ACC112 (cell line): ENCODE results near the gene POLL.
A peak's percentile ranks its signal among the peaks of the same experiment; 100 is the strongest.
"Not testable (repeated sequence)": the region's sequence is repeated elsewhere in the genome, so short reads cannot be mapped to it uniquely, and the experiment has no call there.

Source experiments
- H2AFZ ChIP-seq: fragments of 200-600 bp; sonication (generic); one replicate; pipeline ENCODE4 v1.6.0; 2017; ENCODE audit warnings: antibody characterized with exemption, low read length; ENCODE audit not compliant: unreplicated experiment
- H3K27ac ChIP-seq: fragments of 200-600 bp; sonication (generic); 2 replicates; pipeline ENCODE4 v1.5.1; 2014; ENCODE audit warnings: low read depth, mild to moderate bottlenecking, antibody characterized with exemption, low read length, moderate library complexity
- H3K27me3 ChIP-seq: fragments of 200-600 bp; sonication (generic); 2 replicates; pipeline ENCODE4 v1.6.1; 2014; ENCODE audit warnings: mild to moderate bottlenecking, antibody characterized with exemption, low read length, moderate library complexity, mixed read lengths; ENCODE audit not compliant: insufficient read depth
- H3K36me3 ChIP-seq: fragments of 200-600 bp; sonication (generic); 2 replicates; pipeline ENCODE4 v1.6.1; 2016; ENCODE audit warnings: mild to moderate bottlenecking, antibody characterized with exemption, low read length, moderate library complexity, mixed read lengths; ENCODE audit not compliant: insufficient read depth
- H3K4me1 ChIP-seq: fragments of 200-600 bp; sonication (generic); one replicate; pipeline ENCODE4 v1.6.1; 2016; ENCODE audit warnings: low read length, mixed read lengths; ENCODE audit not compliant: insufficient read depth, unreplicated experiment, control insufficient read depth
- H3K4me3 ChIP-seq: fragments of 200-600 bp; sonication (generic); 2 replicates; pipeline ENCODE4 v1.5.1; 2014; ENCODE audit warnings: mild to moderate bottlenecking, low read depth, low read length
- H3K79me2 ChIP-seq: fragments of 200-600 bp; sonication (generic); one replicate; pipeline ENCODE4 v1.6.0; 2016; ENCODE audit warnings: low read length; ENCODE audit not compliant: control insufficient read depth, unreplicated experiment, insufficient read depth

The POLL gene

GRCh38 chr10:101609481-101609880 is 21.4 kb upstream of the POLL start:
- Histone ChIP-seq H3K79me2 (no peaks in the 10 kb centered on the region), H3K4me1 (peaks cover 15% of the 10 kb centered on the region), H3K27ac (no peak overlapping the region), H3K27me3 (no peaks in the 10 kb centered on the region), H3K36me3 (no peaks in the 10 kb centered on the region; the same call in none of the 2 replicates), H3K4me3 (no peak overlapping the region), H2AFZ (no peak overlapping the region)

DNA sequence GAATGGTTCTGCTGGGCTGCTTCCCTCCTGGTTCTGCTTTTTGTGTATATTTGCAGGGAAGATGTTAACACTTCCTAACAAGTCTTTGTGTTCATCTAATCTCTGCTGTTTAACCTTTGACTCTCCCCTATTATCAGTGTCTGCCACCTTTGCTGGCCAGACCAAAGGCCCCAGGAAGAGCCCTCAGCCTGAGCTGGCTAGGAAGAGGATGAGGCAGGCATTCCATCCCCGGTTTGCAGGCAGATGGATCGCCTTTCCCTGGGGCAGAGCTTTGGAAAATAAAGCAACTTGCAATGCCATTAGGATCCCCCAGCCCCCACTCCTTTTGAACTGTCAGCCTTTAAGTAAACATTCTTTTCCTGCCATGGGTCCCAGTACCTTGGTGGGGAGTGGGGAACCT is 19.1 kb upstream of the POLL start:
- Histone ChIP-seq H3K79me2 (no peaks in the 10 kb centered on the region), H2AFZ (no peak overlapping the region), H3K27me3 (no peaks in the 10 kb centered on the region), H3K4me1 (peaks cover 15% of the 10 kb centered on the region), H3K36me3 (no peaks in the 10 kb centered on the region; the same call in none of the 2 replicates), H3K27ac (no peak overlapping the region), H3K4me3 (no peak overlapping the region)

DNA sequence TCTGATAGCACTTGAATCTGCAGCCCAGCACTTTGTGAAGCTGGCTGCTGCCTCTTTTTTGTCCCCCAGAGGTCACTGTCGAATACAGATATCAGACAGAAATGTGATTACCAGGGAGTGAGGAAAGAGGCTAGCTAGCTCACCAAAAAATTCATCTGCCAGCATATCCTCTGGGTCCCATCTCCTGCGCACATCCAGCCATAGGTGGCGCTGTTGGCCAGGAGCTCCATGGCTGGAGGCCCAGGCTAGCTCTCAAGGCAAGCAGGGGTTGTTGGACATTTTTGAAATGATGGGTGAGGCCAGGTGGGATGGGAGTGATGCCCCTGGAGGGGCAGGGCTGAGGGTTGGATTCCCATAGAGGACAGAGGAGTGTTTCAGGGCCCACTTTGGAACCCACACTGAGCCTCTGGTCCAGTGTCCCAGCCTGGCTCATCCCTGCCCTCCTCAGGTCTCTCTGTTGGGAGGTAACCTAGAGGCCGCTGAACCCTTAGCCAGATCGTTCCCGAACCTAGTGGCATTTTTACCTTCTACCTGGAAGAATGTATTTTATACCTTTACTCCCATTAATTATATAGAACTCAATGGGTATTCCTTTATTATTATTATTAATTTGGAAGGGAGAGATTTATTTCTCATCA is 14.8 kb upstream of the POLL start:
- Histone ChIP-seq H3K36me3 (no peaks in the 10 kb centered on the region; the same call in 1 of the 2 replicates), H3K79me2 (no peaks in the 10 kb centered on the region), H3K27me3 (no peaks in the 10 kb centered on the region), H2AFZ (no peak overlapping the region), H3K27ac (no peak overlapping the region), H3K4me3 (no peak overlapping the region), H3K4me1 (no peaks in the 10 kb centered on the region)

DNA sequence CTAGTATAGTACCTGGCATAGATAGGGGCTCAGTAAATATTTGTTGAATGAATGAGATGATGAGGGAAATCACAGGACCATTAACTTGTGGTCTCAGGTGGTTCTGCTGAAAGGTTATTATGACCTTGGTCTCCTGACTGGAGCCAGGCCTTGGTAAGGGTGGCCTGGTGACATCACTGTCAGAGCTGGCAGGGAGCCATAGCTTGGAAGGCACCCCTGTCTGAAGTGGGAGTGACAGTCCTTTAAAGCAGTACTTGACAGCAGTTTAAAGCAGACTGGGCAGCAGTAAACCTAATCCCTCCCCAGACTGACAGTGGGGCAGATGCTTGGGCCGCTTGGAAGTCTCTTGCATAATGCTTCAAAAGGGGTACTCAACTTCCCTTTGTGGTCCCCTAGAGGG is 13.5 kb upstream of the POLL start:
- Histone ChIP-seq H3K4me1 (no peaks in the 10 kb centered on the region), H2AFZ (no peak overlapping the region), H3K27ac (no peak overlapping the region), H3K36me3 (no peaks in the 10 kb centered on the region; the same call in 1 of the 2 replicates), H3K4me3 (no peak overlapping the region), H3K79me2 (no peaks in the 10 kb centered on the region), H3K27me3 (no peaks in the 10 kb centered on the region)

- Histone ChIP-seq H3K4me1 (no peaks in the 10 kb centered on the region), H3K36me3 (no peaks in the 10 kb centered on the region), H3K4me3 (no peak overlapping the region), H2AFZ (no peak overlapping the region), H3K27ac (no peak overlapping the region), H3K79me2 (no peaks in the 10 kb centered on the region), H3K27me3 (no peaks in the 10 kb centered on the region)
These were observed 9.2 kb upstream of the POLL start for GRCh38 chr10:101597091-101597900.

DNA sequence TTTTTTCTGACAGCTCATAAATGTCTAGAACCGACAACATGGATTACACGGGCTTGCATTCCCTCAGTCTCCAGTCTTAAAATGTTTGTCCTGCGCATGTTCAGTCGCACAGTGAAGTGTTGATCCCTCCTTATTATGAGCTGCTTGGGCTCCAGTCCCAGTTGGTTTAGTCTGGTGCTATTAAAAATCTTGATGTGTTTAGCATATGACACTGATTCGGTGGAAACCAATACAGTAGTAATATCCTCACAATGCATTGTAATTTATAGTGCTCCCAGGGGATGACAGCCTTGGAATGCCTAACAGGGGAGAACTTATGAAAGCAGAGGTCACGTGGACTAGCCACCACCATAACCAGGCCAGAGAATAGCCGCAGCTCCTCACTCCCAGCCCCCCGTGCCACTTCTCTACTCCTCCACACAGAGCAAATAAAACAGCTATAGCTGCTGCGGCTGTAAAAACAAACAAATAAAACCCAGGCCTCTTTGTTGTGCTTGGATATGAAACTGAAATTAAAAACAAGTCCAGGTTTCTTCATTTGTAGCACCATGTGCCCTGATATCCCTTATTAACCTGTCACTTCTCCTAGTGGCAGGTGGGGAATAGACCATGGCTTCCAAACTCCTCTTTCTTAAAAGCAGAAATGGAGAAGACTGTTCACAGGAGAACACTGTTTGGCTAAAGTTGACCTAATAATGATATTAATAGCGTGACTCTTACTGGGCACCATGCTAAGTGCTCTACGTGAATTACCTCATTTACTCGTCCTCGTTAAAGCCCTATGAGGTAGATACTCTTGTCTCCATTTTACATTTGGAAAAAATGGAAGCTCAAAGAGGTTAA is 7.8 kb upstream of the POLL start:
- Histone ChIP-seq H3K4me1 (no peaks in the 10 kb centered on the region), H3K36me3 (no peaks in the 10 kb centered on the region), H2AFZ (no peak overlapping the region), H3K79me2 (no peaks in the 10 kb centered on the region), H3K27me3 (no peaks in the 10 kb centered on the region), H3K27ac (no peak overlapping the region), H3K4me3 (no peak overlapping the region)

- H3K79me2 ChIP-seq, H3K27ac ChIP-seq, H3K36me3 ChIP-seq, H3K4me3 ChIP-seq, H3K4me1 ChIP-seq, H3K27me3 ChIP-seq, H2AFZ ChIP-seq: not testable (repeated sequence)
These were observed 5.3 kb upstream of the POLL start for GRCh38 chr10:101593331-101593730.

DNA sequence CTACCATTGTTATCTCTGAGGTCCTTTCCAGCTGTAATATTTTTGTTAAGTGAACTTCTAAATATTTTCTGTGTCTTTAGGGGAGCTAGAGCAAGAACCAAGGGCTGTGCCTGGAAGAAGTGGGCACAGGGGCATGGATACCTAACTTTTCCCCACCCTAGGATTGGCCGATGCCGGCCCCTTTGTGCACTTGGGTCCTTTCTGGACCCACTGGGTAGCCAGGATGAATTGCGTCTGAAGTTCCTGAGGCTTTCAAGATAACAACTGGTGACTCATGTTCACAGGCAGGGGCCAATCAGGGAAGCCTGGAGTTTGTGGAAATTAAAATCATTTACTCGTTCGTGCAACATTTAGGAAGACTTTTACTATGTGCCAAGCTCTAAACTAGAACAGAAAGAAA is 822 bp upstream of the POLL start:
- peaks cover under 1% of the 10 kb centered on the region; the same call in 1 of the 2 replicates for H3K36me3 ChIP-seq
- H3K27me3 ChIP-seq, result no peaks in the 10 kb centered on the region
- H3K4me3 ChIP-seq, result peak overlapping the region; percentile 100
- peaks cover 7% of the 10 kb centered on the region for H3K4me1 ChIP-seq
- H3K27ac ChIP-seq, result no peak overlapping the region
- peak overlapping the region; percentile 90 for H2AFZ ChIP-seq
- peaks cover 14% of the 10 kb centered on the region for H3K79me2 ChIP-seq

GRCh38 chr10:101585841-101586240 is 2.2 kb downstream of the POLL start:
- peaks cover 14% of the 10 kb centered on the region for H3K79me2 ChIP-seq
- H3K4me1 ChIP-seq, result peaks cover 7% of the 10 kb centered on the region
- H2AFZ ChIP-seq, result no peak overlapping the region
- H3K4me3 ChIP-seq, result no peak overlapping the region
- peaks cover 3% of the 10 kb centered on the region; the same call in 1 of the 2 replicates for H3K36me3 ChIP-seq
- no peaks in the 10 kb centered on the region for H3K27me3 ChIP-seq
- H3K27ac ChIP-seq, result no peak overlapping the region

- H3K27ac ChIP-seq, result no peak overlapping the region
- H3K4me3 ChIP-seq, result no peak overlapping the region
- no peaks in the 10 kb centered on the region for H3K79me2 ChIP-seq
- no peaks in the 10 kb centered on the region for H3K4me1 ChIP-seq
- H3K36me3 ChIP-seq, result peaks cover 3% of the 10 kb centered on the region; the same call in 1 of the 2 replicates
- H3K27me3 ChIP-seq, result no peaks in the 10 kb centered on the region
- H2AFZ ChIP-seq, result no peak overlapping the region
These were observed 7.3 kb downstream of the POLL start for GRCh38 chr10:101580486-101581399.
